GM06990 (cell line): ENCODE results near the gene AKT3.

Experiments
- DNase-seq: peaks from one replicate; pipeline ENCODE4 v3.0.0-alpha.2; 2011; ENCODE audit not compliant: insufficient read length; ENCODE audit errors: extremely low read depth
- H3K27me3 ChIP-seq: replicated peaks from 2 replicates; pipeline ENCODE4 v1.6.0; 2011; ENCODE audit warnings: low read length; ENCODE audit not compliant: control insufficient read depth, insufficient read depth
- H3K36me3 ChIP-seq: 2 replicates; pipeline ENCODE4 v1.5.1; 2011; ENCODE audit warnings: low read length; ENCODE audit not compliant: control insufficient read depth, insufficient read depth
- H3K4me3 ChIP-seq: replicated peaks from 2 replicates; pipeline ENCODE4 v1.5.1; 2011; ENCODE audit warnings: low read depth, mild to moderate bottlenecking, control low read depth, low read length
- CTCF ChIP-seq: IDR thresholded peaks from 2 replicates; pipeline ENCODE4 v1.5.1; 2011; ENCODE audit warnings: low read length, control low read depth, mild to moderate bottlenecking, inconsistent platforms; ENCODE audit not compliant: insufficient read depth, poor library complexity, severe bottlenecking

AKT3 gene

GRCh38 chr1:243792891-243793290, 57.2 kb downstream of the AKT3 start:
- no peak for TF ChIP-seq CTCF
- no peak for DNase-seq
- Histone ChIP-seq H3K4me3 (no peak overlapping the region), H3K27me3 (no peaks in the 10 kb centered on the region), H3K36me3 (no peaks in the 10 kb centered on the region)

GRCh38 chr1:243792401-243792800, 57.6 kb downstream of the AKT3 start:
- H3K27me3 ChIP-seq: no peaks in the 10 kb centered on the region
- TF ChIP-seq CTCF: no peak
- no peak for DNase-seq
- H3K36me3 ChIP-seq: no peaks in the 10 kb centered on the region
- no peak overlapping the region for H3K4me3 ChIP-seq

GRCh38 chr1:243791586-243792267, 58.3 kb downstream of the AKT3 start:
- Histone ChIP-seq H3K27me3 (no peaks in the 10 kb centered on the region), H3K36me3 (no peaks in the 10 kb centered on the region), H3K4me3 (no peak overlapping the region)
- TF ChIP-seq CTCF: no peak
- no peak for DNase-seq

- DNase-seq: no peak
- Histone ChIP-seq H3K27me3 (no peaks in the 10 kb centered on the region), H3K36me3 (no peaks in the 10 kb centered on the region), H3K4me3 (no peak overlapping the region)
- TF ChIP-seq CTCF: no peak
Observed at GRCh38 chr1:243790404-243790803, 59.6 kb downstream of the AKT3 start.

- H3K27me3 ChIP-seq: no peaks in the 10 kb centered on the region
- H3K4me3 ChIP-seq: no peak overlapping the region
- H3K36me3 ChIP-seq: no peaks in the 10 kb centered on the region
- no peak for TF ChIP-seq CTCF
- DNase-seq: no peak
Observed at GRCh38 chr1:243786531-243786930, 63.5 kb downstream of the AKT3 start.

GRCh38 chr1:243784506-243784905, 65.5 kb downstream of the AKT3 start:
- Histone ChIP-seq H3K27me3 (no peaks in the 10 kb centered on the region), H3K36me3 (no peaks in the 10 kb centered on the region), H3K4me3 (no peak overlapping the region)
- TF ChIP-seq CTCF: no peak
- DNase-seq: no peak
